Spleen (tissue), 7 donors: Measurements from ENCODE around the gene FLYWCH1.

ENCODE experiments used
- CTCF ChIP-seq, 11 experiments: fragments of 200-600 bp in 7 of 11; fragments of 450-650 bp in 4 of 11; sonication (generic) in 4 of 11; IDR thresholded peaks in 8 of 11; conservative IDR thresholded peaks in 3 of 11; 1 replicate in 7 of 11; 2 replicates in 4 of 11; pipeline versions ENCODE4 v1.4.0 to v1.8.0; 2016 to 2021; ENCODE audit warnings: antibody characterized with exemption in 11 of 11, inconsistent platforms in 4 of 11, mild to moderate bottlenecking in 1 of 11
- POLR2A ChIP-seq, 3 donors: fragments of 450-650 bp; IDR thresholded peaks; one replicate each; pipeline ENCODE4 v1.5.1; 2017; ENCODE audit warnings: antibody characterized with exemption in 3 of 3, mild to moderate bottlenecking in 1 of 3
- POLR2AphosphoS5 ChIP-seq, 3 donors: sonication (generic); formaldehyde crosslinking; IDR thresholded peaks; one replicate each; pipeline ENCODE4 v1.5.1; 2017; ENCODE audit warnings: antibody characterized with exemption in 3 of 3
- donor health status: DM: no; HTN: no; CAD: no; lungs with moderate emphysema.
- donor health status: DM: no; HTN: no; CAD: no.
- donor health status: DM: no; HTN: no; CAD: no.

DNA sequence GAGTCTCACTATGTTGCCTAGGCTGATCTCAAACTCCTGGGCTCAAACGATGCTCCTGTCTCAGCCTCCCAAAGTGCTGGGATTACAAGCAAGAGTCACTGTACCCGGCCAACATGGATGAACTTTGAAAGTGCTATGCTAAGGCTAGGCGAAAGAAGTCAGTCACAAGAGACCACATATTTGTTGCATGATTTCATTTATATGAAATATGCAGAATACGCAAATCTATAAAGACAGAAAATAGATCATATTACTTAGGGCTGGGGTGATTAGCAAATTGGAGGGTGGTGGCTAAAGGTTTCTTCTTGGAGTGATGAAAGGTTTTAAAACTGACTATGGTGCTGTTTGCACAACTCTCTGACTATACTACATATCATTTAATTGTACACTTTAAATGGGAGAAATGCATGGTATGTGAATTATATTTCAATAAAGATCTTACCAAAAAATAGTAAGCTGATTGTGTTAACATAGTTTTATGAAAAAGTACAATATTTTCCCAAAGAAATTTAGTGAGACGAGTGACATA, 1.2 kb upstream of the FLYWCH1 start:
- TF ChIP-seq CTCF (IDR thresholded peaks at IDR 0.05 in 8 of 11, conservative IDR thresholded peaks at IDR 0.05 in 3 of 11) (no peak), POLR2A (IDR thresholded peaks at IDR 0.05) (no peak), POLR2AphosphoS5 (IDR thresholded peaks at IDR 0.05) (no peak)
